ENCODE data around the gene PPP1R16B. TPM values are rescaled to one million over a fixed set of nuclear protein-coding genes. Genes with fewer than 3 reads are reported as not detected.
A peak's percentile ranks its signal among the peaks of the same experiment; 100 is the strongest.

Gene PPP1R16B
- total and polyA plus RNA-seq, 10 of the 15 experiments (the other 5 are each of a cell fraction or from before 2014, with no cell fraction given), result 13.4 to 90.2 (median 66.7) TPM

GRCh38 chr20:38873050-38873581, 67.6 kb downstream of the PPP1R16B start (continued):
- no peak for TF ChIP-seq NKRF (conservative IDR thresholded peaks at IDR 0.05)
- peak; percentile 84; the same call in 1 of the 2 replicates for TF ChIP-seq MLLT1 (IDR thresholded peaks at IDR 0.05)
- TF ChIP-seq CREB1 (IDR thresholded peaks at IDR 0.05; ENCODE audit: low read depth), result peak; percentile 79; the same call in 1 of the 2 replicates
- TF ChIP-seq MYB (IDR thresholded peaks at IDR 0.05; ENCODE audit: borderline replicate concordance, low read depth, low read length), result peak; percentile 96
- peak; percentile 86; the same call in 1 of the 2 replicates for TF ChIP-seq ZBED1 (IDR thresholded peaks at IDR 0.05; ENCODE audit: borderline replicate concordance)
- TF ChIP-seq TARDBP (IDR thresholded peaks at IDR 0.05; ENCODE audit: borderline replicate concordance), result no peak; the same call in 1 of the 2 replicates
- no peak for TF ChIP-seq STAT3 (IDR thresholded peaks at IDR 0.05; ENCODE audit: low read depth, low read length)
- TF ChIP-seq SREBF1 (IDR thresholded peaks at IDR 0.05; ENCODE audit: low read length), result no peak
- TF ChIP-seq NR2F1 (conservative IDR thresholded peaks at IDR 0.05), result peak; percentile 92
- no peak for TF ChIP-seq REST (IDR thresholded peaks at IDR 0.05; ENCODE audit: low read depth, low read length)
- peak; percentile 76; the same call in 1 of the 2 replicates for TF ChIP-seq PML (IDR thresholded peaks at IDR 0.05; ENCODE audit: low read length)
- TF ChIP-seq RUNX3 (IDR thresholded peaks at IDR 0.05; ENCODE audit: low read length), result peak; percentile 95
- no peak for TF ChIP-seq SUPT20H (IDR thresholded peaks at IDR 0.05; ENCODE audit: borderline replicate concordance, control insufficient read depth, low read depth, low read length)
- peak; percentile 96; the same call in 1 of the 2 replicates for TF ChIP-seq NBN (IDR thresholded peaks at IDR 0.05)
- TF ChIP-seq PRDM15 (CRISPR knock-in tag; IDR thresholded peaks at IDR 0.05), result no peak
- 0 out of 4 replicates have a peak, but pooled peaks of 1 of the 2 experiments have one; percentile 7 for TF ChIP-seq SRF (IDR thresholded peaks at IDR 0.05; ENCODE audit: low read depth in 2 of 2, low read length in 2 of 2)
- TF ChIP-seq ZNF384 (IDR thresholded peaks at IDR 0.05; ENCODE audit: borderline replicate concordance, low read depth, low read length), result peak; percentile 4; the same call in 1 of the 2 replicates
- TF ChIP-seq GATAD2B (conservative IDR thresholded peaks at IDR 0.05; ENCODE audit: low read depth), result peak; percentile 91
- TF ChIP-seq HDAC6 (IDR thresholded peaks at IDR 0.05; ENCODE audit: unreplicated experiment), result no peak
- no peak for TF ChIP-seq MAX (IDR thresholded peaks at IDR 0.05; ENCODE audit: low read depth, low read length)

Data from GM12878 (cell line).